Fibroblast of skin of left quadriceps (primary cell): ENCODE data around the gene LRRC55.

Source experiments
- DNase-seq, 2 experiments: peaks; one replicate each; pipeline ENCODE4 v3.0.0-alpha.2; 2013; ENCODE audit warnings: low read depth in 2 of 2

LRRC55 gene

DNA sequence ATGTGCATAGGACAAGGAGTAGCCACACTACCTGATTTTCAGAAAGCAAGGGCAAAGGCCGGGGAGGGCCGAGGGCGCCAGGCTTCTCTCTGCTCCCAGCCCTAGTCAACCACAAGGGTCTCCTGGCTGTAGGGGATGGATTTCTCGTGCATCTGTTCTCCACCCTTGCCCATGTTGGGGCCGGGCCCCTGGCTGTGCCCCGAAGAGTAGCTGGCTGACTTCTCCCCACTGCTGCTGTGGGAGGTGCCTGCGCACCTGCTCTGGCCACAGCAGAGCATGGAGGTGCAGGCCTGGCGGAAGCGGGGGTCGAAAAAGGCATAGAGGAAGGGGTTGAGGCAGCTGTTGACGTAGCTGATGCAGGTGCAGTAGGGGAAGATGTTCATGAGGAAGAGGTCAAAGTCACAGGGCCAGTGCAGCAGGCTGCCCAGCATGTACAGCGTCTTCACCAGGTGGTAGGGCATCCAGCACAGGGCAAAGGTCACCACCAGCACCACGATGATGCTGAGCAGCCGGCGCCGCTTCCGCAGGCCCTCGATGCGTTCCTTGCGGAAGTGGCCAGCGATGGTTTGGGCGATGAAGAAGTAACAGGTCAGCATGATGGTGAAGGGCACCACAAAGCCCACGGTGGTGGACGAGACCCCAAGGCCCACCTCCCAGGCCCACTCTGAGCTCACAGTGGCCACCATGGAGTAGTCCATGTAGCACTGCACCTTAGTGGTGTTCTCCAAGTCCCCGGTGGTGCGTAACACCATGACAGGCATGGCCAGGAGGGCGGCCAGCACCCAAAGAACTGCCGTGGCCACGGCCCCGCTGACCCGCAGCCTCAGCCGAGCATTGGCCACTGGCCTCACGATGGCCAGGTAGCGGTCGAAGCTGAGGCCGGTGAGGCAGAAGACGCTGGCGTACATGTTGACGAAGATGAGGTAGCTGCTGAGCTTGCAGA, 54.3 kb downstream of the LRRC55 start:
- DNase-seq = no peak

DNA sequence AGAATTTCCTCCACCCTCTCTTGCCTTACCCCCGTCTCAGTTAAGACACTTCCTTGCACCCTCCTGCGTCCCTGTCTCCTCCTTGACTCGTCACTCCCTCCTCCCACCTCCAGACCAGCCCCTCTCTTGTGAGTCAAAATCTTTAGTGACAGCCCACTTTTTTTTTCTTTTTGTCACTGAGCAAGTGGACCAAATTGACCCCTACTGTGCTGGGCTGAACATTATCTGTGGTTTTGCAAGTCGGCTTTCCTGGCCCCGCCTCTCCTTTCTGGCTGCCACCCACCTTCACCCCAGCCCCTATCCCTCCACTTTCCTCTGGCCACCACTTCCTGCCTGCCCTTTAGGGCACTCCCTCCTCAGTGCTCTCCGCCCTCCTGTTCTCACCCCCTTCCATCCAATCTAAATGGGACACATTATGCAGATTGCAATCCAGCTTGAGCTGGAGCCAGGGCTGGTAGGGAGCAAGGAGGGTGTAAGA, 55.5 kb downstream of the LRRC55 start, which contains the start of gene APLNR:
APLNR (minus strand) TSS at position 47 of the 478 bp plus-strand sequence. CDS start 246 bp downstream, outside the sequence.
- DNase-seq = no peak

DNA sequence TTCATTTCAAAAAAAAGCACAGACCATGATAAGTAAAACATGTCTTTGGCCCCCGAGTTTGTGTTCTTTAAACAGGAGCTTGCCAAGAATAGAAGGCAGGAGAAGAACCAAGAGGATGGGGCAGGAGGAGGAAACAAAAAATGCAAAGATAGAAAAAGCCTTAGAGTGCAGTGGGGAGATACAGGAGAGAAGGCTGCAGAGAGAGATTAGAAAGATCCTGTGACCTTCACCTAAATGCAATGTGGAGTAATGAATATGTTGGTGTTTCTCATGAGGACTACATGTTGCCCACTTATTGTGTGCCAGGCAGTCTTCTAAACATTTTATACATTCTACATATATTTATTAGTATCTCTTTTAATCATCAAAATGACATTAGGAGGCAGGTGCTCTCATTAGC, 57.6 kb downstream of the LRRC55 start:
- DNase-seq = no peak

DNA sequence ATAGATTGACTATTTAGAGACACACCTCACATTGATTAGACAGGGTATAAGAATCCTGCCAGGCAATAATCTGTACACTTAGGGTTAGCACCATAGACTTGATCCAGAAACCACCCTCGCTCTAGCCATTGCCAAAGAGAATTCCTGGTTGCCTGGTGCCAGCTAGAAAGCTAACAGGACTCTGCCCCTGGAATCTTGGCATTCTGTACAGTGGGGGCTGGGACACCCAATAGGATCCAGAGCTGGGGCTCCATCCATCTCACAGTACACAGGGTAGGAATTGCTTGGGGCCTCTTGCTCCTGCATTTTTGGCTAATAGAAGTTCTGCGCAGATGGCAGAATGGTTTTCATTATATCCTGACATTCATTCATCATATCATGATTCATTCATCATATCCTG, 58.3 kb downstream of the LRRC55 start:
- no peak for DNase-seq

DNA sequence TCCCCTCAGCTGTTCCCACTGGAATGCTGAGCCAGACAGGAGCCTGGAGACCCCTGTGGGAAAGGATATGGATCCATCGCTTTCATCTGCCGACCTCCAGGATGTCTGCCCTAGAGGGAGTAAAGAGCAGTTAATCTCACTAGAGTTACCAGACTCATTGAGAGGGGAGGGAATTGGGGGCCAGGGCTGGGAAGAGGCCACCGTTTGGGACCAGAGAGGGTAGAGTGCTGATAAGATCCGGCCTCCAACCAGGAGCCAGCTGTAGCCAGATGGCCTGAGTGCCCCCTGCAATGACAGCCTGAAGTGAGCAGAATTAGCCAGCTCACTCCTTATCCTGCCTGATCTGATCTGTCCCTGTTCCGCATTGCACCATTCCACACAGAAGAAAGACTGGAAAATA, 59.0 kb downstream of the LRRC55 start:
- DNase-seq = no peak
